SW480 (cell line): ENCODE measurements around the gene MUC6.
A peak's percentile ranks its signal among the peaks of the same experiment; 100 is the strongest.

Source experiments
- DNase-seq: peaks from one replicate; pipeline ENCODE4 v3.0.0-alpha.2; 2016; ENCODE audit warnings: low spot score

Gene MUC6

GRCh38 chr11:1051356-1052132 lies 15.0 kb upstream of the MUC6 start:
- no peak for DNase-seq

GRCh38 chr11:1050581-1051355 lies 14.2 kb upstream of the MUC6 start:
- DNase-seq = peak; percentile 75

- no peak for DNase-seq
Observed at GRCh38 chr11:1049911-1050580, 13.5 kb upstream of the MUC6 start.

GRCh38 chr11:1049431-1049891 lies 12.9 kb upstream of the MUC6 start:
- DNase-seq = no peak

GRCh38 chr11:1049071-1049405 lies 12.5 kb upstream of the MUC6 start:
- DNase-seq = no peak

GRCh38 chr11:1048375-1049070 lies 12.0 kb upstream of the MUC6 start:
- no peak for DNase-seq

GRCh38 chr11:1047595-1048156 lies 11.2 kb upstream of the MUC6 start:
- no peak for DNase-seq

- no peak for DNase-seq
Observed at GRCh38 chr11:1044160-1044559, 7.6 kb upstream of the MUC6 start.

GRCh38 chr11:1043563-1044096 lies 7.1 kb upstream of the MUC6 start:
- no peak for DNase-seq

GRCh38 chr11:1042626-1043562 lies 6.4 kb upstream of the MUC6 start:
- DNase-seq = no peak

- no peak for DNase-seq
Observed at GRCh38 chr11:1041936-1042608, 5.6 kb upstream of the MUC6 start.

- DNase-seq = no peak
Observed at GRCh38 chr11:1041471-1041870, 5.0 kb upstream of the MUC6 start.

GRCh38 chr11:1041149-1041467 lies 4.6 kb upstream of the MUC6 start:
- no peak for DNase-seq

GRCh38 chr11:1040428-1041148 lies 4.1 kb upstream of the MUC6 start:
- DNase-seq = no peak

- no peak for DNase-seq
Observed at GRCh38 chr11:1039481-1040427, 3.2 kb upstream of the MUC6 start.

GRCh38 chr11:1038921-1039320 lies 2.4 kb upstream of the MUC6 start:
- no peak for DNase-seq

GRCh38 chr11:1038361-1038760 lies 1.8 kb upstream of the MUC6 start:
- DNase-seq = no peak

GRCh38 chr11:1037506-1038055 lies 1.1 kb upstream of the MUC6 start:
- DNase-seq = no peak
